HEK293 (cell line): ENCODE data around the gene HADHA.

Experiments
- EGR2 ChIP-seq: fragments of 450-650 bp; formaldehyde crosslinking; IDR thresholded peaks from 2 replicates; pipeline ENCODE4 v1.5.1; 2016; ENCODE audit warnings: low read depth, missing biosample characterization, missing genetic modification characterization
- REST ChIP-seq: fragments of 450-650 bp; formaldehyde crosslinking; IDR thresholded peaks from 2 replicates; pipeline ENCODE4 v1.5.1; 2016; ENCODE audit warnings: missing biosample characterization, missing genetic modification characterization
- ZNF248 ChIP-seq: fragments of 450-650 bp; formaldehyde crosslinking; IDR thresholded peaks from 2 replicates; pipeline ENCODE4 v1.5.1; 2017; ENCODE audit warnings: missing biosample characterization, missing genetic modification characterization

GRCh38 chr2:26281226-26281625 lies 36.8 kb upstream of the HADHA start:
- TF ChIP-seq REST, result no peak
- TF ChIP-seq EGR2 (tag by site-specific recombination), result no peak
- TF ChIP-seq ZNF248 (tag by site-specific recombination), result no peak
